Cerebellar cortex (tissue), 1 donor: Measurements from ENCODE around the gene SLC10A7.
"Not testable (repeated sequence)": the region's sequence is repeated elsewhere in the genome, so short reads cannot be mapped to it uniquely, and the experiment has no call there.

ENCODE experiments used
- DNase-seq: peaks from one replicate; pipeline ENCODE4 v3.0.0-alpha.2; 2015; ENCODE audit warnings: low spot score

The SLC10A7 gene

GRCh38 chr4:146439437-146439836 is 82.3 kb downstream of the SLC10A7 start:
- DNase-seq = no peak

DNA sequence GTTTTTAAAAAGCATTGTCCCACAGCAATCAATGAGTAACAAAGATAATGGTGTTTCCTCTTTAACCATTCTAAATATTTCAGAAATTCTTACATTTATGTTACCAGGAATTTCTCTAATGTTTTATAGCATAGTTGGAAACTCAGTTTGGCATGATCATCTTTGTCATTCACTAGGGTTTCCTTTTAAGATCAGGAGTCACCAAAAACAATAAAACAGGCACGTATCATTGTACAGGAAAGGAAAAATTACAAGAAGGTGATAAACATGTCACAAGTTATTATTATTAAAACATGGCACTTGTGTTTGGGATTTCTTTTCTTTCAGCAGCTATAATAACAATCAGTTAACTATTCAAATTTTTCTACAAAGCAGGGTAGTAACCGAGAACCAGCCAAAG is 84.0 kb downstream of the SLC10A7 start:
- DNase-seq = no peak

- DNase-seq = no peak
Observed at GRCh38 chr4:146436423-146437162, 85.1 kb downstream of the SLC10A7 start.

GRCh38 chr4:146435962-146436361 is 85.8 kb downstream of the SLC10A7 start:
- no peak for DNase-seq

DNA sequence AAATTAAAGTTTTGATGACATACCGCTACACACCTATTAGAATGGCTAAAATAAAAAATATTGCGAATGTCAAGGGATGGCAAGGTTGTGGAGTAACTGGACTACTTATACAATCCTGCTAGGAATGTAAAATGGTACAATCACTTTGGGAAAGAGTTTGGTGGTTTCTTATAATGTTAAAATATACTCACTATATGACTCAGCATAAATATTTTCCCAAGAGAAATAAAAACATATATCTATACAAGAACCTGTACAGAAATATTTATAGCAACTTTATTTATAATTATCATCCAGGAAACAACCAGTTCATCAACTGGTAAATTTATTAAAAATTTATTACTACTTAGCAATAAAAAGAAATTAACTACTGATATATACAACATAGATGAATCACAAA is 89.7 kb downstream of the SLC10A7 start:
- DNase-seq = no peak

DNA sequence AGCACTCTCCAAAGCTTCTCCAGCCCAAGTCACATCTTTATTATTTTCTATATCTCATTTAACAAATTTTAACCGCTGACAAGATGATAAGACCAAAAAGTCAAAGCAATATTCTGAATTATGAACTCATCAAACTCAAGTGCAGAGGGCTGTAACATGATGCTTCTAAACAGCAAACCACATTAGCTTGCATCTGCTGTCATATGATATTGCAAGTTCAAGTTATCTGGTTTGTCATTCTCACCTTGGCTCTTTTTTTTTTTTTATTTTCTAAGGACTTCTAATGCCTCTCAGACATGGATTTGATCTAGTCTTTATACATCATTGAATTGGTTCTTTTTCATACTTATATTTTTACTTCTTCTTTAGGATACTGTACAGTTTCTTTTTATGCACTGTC is 93.4 kb downstream of the SLC10A7 start:
- DNase-seq = no peak

DNA sequence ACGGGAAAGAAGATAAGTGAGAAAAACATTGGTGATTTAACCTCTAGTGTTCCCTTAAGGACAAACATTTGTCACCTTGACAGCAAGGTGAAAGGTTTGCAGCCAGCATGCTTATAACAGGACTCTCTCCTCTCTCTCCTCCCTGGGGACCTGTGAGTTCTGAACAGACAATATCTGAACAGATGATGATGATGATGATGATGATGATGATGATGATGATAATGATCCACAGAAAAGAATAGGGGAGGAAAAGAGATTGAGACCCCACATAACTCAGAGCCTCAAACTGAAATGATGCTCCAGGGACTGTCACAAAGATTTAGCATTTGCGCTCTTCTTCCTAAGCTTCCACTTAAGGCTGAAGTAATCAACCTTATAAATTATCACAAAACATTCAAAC is 103.9 kb downstream of the SLC10A7 start:
- no peak for DNase-seq

DNA sequence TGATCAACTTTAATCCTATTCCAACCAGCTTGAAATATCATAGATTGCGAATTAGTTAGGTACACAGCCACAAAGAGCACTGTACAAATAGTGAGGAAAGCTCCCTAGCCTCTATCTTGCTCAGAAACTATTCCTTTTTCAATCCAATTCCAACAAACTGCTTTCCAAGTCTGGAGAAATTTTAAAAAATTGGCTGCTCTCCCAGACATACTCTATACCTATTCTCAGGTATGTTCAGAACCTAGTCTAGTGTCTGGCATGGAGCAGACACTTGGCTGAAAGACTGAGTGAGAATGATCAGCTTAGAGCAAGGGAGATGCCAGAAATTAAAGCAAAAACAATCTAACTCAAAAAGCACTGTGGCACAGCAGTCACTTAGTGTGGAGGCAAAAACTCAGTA is 105.9 kb downstream of the SLC10A7 start:
- no peak for DNase-seq

DNA sequence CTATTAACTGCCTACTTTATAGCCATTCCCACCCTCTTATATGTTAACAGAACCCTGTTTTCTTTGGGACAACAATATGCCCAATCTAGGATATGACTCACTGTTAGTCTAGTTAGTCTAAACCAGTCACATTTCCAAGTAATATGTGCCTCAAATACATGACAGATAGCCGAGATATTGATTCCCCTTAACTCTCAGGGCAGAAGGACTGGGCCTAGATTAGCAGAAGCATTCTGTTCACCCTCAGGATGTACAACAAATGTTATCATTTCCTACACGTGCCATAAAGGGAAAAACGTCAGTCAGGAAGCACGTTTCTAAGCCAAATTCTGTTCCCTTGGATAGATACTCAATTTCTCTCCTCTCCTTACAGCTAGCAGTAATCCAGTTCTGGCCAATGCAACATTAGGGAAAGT is 114.1 kb downstream of the SLC10A7 start:
- no peak for DNase-seq

DNA sequence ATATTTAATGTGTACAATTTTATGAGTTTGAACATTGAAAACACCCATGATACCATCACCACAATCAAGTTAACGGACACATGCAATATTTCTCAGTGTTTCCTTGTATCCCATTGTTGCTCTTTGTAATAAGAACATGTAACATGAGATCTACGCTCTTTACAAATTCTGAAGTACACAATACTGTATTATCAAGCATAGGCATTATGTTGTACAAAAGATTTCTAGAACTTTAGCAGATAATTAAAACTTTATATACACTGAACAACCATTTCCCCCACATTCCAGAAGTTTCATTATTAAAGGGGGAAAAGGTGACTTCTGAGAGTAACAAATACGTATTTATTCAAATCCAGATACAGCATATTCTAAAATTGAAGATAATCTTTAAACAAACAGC is 114.5 kb downstream of the SLC10A7 start:
- no peak for DNase-seq

DNA sequence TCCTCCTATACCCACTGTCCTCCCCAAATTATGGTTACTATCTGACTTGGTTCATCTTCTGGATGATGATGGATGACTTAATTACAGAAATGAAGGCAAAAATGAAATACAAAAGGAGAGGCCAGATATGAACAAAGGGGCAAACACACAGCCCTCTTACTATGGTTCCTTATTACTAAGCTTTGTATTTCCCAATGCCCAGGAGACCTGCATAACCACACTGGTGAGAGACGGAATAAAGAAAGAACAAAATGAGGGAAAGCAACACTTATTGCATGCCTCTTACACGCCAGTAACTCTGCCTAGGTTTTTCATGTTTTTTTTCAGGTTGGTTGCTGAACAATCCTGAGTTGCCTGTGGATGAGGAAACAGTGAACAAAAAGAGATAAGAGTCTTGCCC is 120.5 kb downstream of the SLC10A7 start:
- DNase-seq = no peak

- no peak for DNase-seq
Observed at GRCh38 chr4:146398896-146399445, 122.8 kb downstream of the SLC10A7 start.

DNA sequence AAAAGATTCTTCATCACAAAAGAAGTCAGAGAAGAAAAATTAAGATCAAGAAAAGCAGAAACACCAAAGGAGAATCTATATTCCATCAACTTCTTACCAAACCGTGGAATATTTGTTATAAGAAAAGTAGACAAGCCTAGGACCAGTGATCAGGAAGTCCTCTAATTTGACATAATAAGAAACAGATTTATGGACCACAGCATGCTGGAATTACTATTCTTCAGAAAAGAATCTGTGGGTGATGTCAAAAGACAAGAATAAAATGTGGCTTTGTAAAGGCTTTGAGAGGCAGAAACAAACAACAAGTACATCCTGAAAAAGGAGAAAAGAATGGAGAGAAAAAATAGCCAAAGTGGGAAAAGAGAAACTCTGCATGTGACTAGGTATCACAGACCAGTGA is 123.3 kb downstream of the SLC10A7 start:
- no peak for DNase-seq

GRCh38 chr4:146389561-146389960 is 132.2 kb downstream of the SLC10A7 start:
- no peak for DNase-seq

DNA sequence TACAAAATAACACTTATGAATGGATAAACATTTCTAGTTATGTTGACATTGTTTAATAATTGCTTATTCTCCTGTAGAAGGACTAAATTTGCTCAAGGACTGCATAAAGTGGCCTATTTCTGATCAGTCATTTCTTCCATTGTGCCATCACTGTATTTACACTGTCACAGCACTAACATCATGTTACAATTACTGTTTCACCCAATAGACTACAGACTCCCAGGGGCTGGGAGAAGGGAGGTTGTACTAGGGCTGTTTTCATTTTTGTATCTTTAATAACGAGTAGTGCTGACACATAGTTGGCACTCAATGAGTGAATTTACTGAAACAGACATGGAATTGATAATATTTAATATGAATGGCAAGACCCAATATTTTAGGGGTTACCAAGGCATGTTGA is 139.5 kb downstream of the SLC10A7 start:
- no peak for DNase-seq

DNA sequence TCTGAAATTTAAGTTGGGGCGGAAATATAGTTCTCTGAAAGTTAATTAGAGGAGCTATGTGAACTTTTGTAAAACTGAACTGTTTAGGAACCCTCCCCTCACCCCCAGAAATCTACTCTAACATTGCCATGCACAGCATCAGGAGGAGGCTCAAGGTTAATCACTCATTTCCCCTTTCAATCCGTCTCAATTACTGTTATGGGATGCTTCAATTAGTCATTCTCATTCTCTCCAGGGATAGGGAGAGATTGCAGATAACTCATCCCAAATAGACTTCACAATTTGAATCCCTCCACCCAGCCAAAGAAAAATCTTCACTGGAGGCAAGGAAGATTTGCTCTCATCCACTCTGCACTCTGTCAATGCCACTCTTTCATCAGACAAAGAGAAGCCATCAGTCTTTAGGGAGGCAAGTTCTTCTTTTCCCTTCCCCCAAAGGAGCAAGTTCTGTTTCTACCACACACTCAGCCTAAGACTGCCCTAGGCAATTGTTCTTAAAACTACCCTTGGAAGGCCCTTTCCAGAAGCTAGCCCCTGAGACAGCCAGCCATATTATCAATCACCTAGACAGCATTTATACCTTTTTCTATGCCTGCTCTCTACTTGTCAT is 140.4 kb downstream of the SLC10A7 start:
- DNase-seq = no peak

DNA sequence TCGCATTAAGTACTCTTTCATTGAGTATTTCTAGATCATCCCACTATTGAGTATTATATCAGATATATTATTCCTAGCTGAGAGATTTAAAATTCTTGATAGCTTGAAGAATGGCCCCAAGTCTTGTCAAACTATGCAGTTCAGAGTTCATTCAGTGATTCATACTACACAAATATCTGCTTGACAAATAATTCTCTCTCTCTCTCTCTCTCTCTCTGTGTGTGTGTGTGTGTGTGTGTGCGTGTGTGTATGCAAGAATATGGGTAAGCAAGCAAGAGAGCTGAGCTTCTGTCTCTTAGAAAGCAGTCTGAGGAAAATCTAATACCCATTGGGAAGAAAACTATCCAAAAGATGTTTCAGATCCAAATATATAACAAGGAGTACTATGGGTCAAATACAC is 142.0 kb downstream of the SLC10A7 start:
- DNase-seq = no peak

DNA sequence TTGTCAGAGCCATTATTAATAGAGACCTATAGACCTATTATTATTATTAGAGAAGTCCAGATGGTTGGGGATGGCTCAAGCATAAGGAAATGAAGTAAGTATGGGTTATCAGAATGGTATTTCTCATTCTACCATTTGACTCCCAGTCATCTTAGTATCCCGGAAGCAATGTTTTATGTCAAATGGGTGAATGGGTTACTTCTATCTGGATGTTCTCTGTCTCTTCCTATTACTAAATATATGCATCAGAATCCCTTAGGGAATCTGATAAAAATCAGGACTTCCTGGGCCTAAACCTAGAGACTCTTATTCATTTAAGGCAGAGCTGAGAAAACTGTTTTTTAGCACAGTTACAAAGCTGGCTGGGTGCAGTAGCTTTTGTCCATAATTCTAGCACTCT is 149.9 kb downstream of the SLC10A7 start:
- DNase-seq = no peak

GRCh38 chr4:146370841-146371240 is 150.9 kb downstream of the SLC10A7 start:
- no peak for DNase-seq

DNA sequence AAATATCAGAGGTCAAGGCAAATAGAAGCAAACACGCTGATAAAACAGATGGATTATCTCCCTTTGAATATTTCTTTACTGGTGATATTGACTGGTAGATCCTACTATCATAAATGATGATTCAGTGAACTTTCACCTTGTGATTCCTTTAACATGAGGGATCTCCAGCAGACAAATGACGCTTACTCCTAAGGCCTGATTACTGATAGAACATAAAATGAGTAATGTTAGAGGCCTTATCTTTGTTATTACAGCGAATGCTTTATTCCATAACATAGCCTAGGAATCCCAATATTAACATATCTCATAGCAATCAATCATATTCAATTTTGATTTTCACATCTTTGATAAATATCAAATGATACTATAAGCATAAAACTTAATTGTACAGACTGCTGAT is 152.3 kb downstream of the SLC10A7 start:
- no peak for DNase-seq

DNA sequence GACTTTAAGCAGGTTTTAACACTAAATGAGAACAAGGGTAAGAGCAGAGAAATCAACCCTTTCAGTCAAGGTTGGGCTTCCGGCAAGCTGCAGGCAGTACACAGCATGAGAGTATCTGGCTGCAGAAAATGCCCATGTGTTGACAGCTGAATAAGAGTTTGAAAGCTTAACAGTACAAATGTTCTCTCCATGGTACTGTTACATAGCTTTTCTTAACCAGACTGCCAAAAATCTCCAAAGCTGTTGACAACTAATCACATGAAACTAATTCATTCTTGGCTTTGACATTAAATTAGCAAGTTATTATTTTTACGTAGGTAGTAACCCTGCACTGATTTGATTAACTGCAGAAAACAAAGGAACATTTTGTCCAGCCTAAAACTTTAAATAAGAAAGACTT is 153.5 kb downstream of the SLC10A7 start:
- DNase-seq = peak; percentile 26

- no peak for DNase-seq
Observed at GRCh38 chr4:146367347-146367746, 154.4 kb downstream of the SLC10A7 start.

GRCh38 chr4:146359771-146360170 is 162.0 kb downstream of the SLC10A7 start:
- DNase-seq = no peak

DNA sequence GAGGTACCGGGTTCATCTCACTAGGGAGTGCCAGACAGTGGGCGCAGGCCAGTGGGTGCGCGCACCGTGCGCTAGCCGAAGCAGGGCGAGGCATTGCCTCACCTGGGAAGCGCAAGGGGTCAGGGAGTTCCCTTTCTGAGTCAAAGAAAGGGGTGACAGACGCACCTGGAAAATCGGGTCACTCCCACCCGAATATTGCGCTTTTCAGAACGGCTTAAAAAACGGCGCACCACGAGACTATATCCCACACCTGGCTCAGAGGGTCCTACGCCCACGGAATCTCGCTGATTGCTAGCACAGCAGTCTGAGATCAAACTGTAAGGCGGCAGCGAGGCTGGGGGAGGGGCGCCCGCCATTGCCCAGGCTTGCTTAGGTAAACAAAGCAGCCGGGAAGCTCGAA is 171.6 kb downstream of the SLC10A7 start:
- not testable (repeated sequence) for DNase-seq
